Stimulated activated effector memory CD8-positive, alpha-beta T cell treated with anti-CD3 and anti-CD28 coated beads, Interleukin-12 subunit alpha, Interleukin-12 subunit beta, amount 100 ng/mL, for 72 hours (primary cell): ENCODE results near the gene SIGLEC1.
A peak's percentile ranks its signal among the peaks of the same experiment; 100 is the strongest.

ENCODE experiments used
- ATAC-seq: fragments of 150-1000 bp; cut with Tn5 transposase; 2 replicates; pipeline ENCODE4 v1.10.0; 2021
- DNase-seq, 2 donors: peaks; one replicate each; pipeline ENCODE4 v3.0.0; 2021 to 2022; ENCODE audit warnings: low spot score in 2 of 2
- H3K27ac Mint-ChIP-seq: one replicate; pipeline ENCODE4 v1.8.0; 2022; ENCODE audit warnings: mild to moderate bottlenecking, mixed read lengths
- H3K36me3 Mint-ChIP-seq: one replicate; pipeline ENCODE4 v1.8.0; 2022; ENCODE audit warnings: mild to moderate bottlenecking, mixed read lengths
- H3K4me1 Mint-ChIP-seq: one replicate; pipeline ENCODE4 v1.8.0; 2022; ENCODE audit warnings: mixed read lengths
- H3K4me3 Mint-ChIP-seq: one replicate; pipeline ENCODE4 v1.8.0; 2022; ENCODE audit warnings: mild to moderate bottlenecking, mixed read lengths
- H3K9me3 Mint-ChIP-seq: one replicate; pipeline ENCODE4 v1.8.0; 2022; ENCODE audit warnings: mixed read lengths

The SIGLEC1 gene

DNA sequence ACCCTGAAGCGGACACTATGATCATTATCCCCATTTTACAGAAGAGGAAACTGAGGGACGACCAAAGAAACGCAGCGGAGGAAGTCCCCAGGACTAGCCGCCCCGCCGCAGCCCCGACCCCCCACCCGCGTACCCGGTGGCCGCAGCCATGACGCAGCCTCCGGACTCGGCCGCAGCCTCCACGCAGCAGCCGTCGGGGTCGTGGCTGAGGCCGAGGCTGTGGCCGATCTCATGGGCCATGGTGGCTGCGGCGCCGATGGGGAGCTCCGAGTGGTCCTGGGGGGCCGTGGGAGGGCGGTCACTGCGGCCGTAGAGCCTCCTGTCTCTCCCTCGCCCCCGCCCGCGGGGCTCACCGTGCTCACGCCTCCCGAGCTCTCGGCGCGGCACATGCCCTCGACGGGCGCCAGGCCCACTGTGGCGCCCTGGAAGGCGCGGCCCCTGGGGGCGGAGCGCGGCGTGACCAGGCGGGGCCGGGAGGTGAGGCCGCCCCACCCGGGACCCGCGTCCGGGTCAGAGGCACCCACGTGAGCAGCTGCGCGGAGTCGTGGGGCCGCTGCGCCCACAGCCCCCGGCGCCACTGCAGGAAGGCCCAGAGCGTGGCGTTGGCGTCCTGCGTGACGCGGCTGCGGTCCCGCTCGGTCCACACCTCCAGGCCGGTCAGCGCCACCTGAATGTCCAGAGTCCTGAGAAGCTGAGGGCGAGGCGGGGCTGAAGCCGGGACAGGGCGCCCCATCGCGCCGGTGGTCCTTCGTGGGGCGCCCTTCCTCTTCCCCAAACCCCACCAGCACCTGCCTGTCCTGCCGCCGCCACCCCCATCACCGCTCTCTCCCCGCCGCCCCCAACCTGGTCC is 39.0 kb downstream of the SIGLEC1 start:
- H3K9me3 Mint-ChIP-seq = no peaks in the 10 kb centered on the region
- H3K4me1 Mint-ChIP-seq = peaks cover 20% of the 10 kb centered on the region
- DNase-seq = no peak
- H3K4me3 Mint-ChIP-seq = no peak overlapping the region
- ATAC-seq = no peak
- H3K36me3 Mint-ChIP-seq = no peaks in the 10 kb centered on the region
- H3K27ac Mint-ChIP-seq = no peak overlapping the region

DNA sequence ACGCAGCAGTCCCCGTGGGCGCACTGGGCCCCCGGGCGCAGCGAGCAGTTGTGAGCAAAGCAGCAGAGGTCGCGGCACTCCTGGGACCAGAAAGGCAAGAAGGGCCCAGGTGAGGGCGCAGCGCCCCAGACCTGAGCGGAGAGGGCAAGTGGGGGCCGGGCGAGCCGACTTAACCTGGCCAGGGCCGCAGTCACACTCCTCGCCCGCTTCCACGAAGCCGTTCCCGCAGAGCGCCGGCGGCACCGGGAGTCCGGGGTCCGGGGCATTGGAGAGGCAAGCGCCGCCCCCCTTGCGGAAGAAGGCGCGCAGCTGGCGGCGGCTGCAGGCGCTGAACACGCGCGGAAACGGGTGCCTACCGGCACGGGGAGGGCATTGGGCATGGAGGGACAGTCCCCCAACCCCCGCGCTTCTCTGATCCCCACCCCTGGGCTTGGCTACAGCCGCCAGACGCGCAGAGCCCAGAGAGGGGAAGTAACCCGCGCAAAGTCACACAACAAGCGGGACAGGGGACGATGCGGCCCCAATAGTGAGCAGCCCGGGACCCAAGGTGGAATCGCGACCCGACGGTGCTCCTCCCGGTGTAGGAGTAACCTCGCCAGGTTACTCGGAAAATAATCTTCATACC is 39.7 kb downstream of the SIGLEC1 start:
- Mint-ChIP-seq H3K27ac (no peak overlapping the region), H3K4me1 (peaks cover 20% of the 10 kb centered on the region), H3K4me3 (peak overlapping the region; percentile 29), H3K36me3 (no peaks in the 10 kb centered on the region), H3K9me3 (no peaks in the 10 kb centered on the region)
- ATAC-seq (no peak), DNase-seq (no peak)

DNA sequence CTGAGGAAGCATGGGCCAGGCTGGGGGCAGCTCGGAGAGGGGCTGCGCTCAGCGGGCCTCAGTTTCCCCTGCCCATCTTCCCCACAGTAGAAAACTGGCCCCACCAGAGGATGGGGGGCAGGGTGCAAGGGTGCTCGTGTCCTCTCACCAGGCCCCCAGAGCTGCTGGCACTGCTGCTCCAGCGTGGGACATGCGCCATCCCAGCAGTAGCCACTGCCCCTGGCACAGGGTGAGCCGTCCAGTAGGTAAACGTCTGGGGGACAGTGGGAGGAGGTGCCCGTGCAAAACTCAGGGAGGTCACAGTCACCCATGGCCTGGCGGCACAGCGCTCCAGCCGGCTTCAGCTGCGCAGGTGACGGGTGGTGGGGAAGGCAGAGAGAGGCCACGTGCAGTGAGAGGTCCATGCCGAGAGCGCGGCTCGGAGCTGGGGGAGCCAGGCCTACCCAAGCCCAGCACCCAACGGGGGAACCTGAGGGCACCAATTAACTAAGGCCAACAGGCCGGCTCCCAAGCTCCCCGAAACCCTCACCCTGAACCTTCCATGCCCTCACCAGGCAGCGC is 40.3 kb downstream of the SIGLEC1 start:
- Mint-ChIP-seq H3K9me3 (no peaks in the 10 kb centered on the region), H3K36me3 (no peaks in the 10 kb centered on the region), H3K4me1 (peaks cover 26% of the 10 kb centered on the region), H3K27ac (no peak overlapping the region), H3K4me3 (peak overlapping the region; percentile 29)
- no peak for ATAC-seq
- no peak for DNase-seq

DNA sequence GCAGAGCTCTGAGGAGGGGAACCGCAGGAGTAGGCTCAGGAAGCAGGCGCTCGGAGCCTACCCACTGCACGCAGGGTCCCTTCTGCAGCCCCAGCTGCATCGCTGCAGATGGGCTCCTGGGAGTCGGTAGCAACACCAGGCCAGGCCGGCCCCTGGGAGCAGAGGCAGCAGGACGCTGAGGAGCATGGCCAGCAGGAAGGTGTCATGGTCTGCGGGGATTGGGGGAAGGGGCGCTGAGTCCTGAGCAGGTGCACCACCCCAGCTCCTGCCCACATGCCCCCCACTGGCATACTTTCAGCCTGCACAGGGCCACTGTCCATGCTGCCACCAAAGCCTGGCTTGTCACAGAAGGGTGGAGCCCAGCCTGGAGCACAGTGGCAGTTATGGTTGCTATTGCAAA is 41.5 kb downstream of the SIGLEC1 start:
- Mint-ChIP-seq H3K4me3 (no peak overlapping the region), H3K9me3 (no peaks in the 10 kb centered on the region), H3K36me3 (peaks cover 2% of the 10 kb centered on the region), H3K4me1 (peaks cover 28% of the 10 kb centered on the region), H3K27ac (no peak overlapping the region)
- no peak for DNase-seq
- no peak for ATAC-seq

DNA sequence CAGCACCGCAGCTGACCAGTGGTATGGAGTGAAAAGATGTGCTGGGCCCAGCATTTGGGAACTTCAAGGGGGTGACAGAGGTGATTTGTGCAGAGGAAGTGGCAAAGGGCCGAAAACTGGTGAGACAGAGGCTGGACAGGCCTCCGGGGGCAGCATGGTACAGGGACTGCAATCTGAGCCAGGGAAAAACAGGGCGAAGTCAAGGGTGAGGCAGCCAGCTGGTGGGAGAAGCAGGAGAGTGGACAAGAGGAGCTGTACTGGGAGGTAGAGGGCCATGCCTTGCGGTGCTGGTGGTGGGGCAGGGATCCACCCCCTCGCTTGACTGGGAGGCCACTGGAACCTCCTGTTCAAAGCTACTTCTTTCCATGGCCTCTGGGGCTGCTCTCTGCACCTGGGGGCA is 41.9 kb downstream of the SIGLEC1 start:
- no peaks in the 10 kb centered on the region for H3K9me3 Mint-ChIP-seq
- DNase-seq (no peak), ATAC-seq (no peak)
- no peak overlapping the region for H3K4me3 Mint-ChIP-seq
- H3K27ac Mint-ChIP-seq = peak overlapping the region; percentile 33
- H3K4me1 Mint-ChIP-seq = peaks cover 33% of the 10 kb centered on the region
- H3K36me3 Mint-ChIP-seq = peaks cover 6% of the 10 kb centered on the region

DNA sequence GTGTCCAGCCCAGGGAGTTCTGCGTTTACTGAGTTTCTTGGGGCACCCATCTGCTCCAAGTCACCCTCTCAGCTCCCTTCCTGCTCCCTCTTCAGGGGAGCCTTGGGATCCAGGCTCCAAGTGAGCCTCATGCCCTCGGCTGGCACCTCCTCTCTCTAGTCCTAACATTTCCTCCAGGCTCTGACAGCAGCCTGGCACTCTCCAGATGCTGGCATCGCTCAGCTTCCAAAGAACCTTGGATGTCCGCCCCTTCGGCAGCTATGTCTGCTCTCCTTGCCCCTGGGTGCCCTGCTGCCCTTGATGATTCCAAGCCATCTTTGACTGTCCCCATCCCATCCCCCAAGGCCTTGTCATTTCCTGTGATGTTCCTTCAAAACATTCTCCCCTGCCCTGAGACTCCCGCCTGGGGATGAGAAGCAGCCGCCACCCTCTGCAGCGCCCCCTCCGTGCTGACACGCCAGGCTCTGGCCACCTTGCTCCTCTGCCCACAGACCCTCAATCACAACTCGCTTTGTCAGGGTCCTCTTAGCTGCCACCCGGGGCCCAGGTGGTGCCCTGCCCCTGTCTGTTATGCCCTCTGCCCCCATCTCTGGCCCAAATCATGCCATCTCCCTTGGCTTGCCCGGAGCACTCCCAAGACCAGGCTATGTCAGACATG is 42.6 kb downstream of the SIGLEC1 start:
- no peak for ATAC-seq
- Mint-ChIP-seq H3K4me3 (no peak overlapping the region), H3K27ac (peak overlapping the region; percentile 33), H3K36me3 (peaks cover 6% of the 10 kb centered on the region), H3K9me3 (no peaks in the 10 kb centered on the region), H3K4me1 (peaks cover 35% of the 10 kb centered on the region)
- DNase-seq = no peak

DNA sequence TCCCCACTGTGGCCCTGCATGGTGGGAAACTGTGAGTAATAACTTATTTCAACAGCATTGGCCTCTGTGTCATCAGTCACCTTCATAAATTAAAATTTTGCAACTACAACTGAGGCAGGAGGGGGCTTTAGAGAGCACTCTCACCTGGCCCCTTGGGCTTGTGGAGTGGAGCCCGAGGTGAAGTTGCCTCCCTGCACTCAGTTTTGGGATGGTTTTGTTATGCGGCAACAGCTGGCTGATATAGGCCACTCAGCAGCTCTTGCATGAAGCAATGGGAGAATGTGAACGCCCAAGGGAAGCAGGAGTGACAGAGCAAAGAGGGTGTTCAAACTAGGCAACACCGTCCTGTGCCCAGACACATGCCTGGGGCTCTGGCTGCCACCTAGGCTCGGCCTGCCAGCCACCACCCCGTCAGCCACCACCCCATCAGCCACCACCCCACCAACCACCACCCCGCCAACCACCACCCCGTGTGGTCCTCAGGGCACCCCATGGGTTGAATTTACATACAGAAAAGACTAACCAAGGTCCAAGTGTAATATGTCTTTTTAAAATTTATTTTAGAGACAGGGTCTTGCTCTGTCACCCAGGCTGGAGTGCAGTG is 44.9 kb downstream of the SIGLEC1 start:
- no peak for DNase-seq
- H3K9me3 Mint-ChIP-seq = no peaks in the 10 kb centered on the region
- no peak overlapping the region for H3K4me3 Mint-ChIP-seq
- H3K36me3 Mint-ChIP-seq = peaks cover 6% of the 10 kb centered on the region
- H3K27ac Mint-ChIP-seq = peak overlapping the region; percentile 57
- H3K4me1 Mint-ChIP-seq = peaks cover 41% of the 10 kb centered on the region
- no peak for ATAC-seq

DNA sequence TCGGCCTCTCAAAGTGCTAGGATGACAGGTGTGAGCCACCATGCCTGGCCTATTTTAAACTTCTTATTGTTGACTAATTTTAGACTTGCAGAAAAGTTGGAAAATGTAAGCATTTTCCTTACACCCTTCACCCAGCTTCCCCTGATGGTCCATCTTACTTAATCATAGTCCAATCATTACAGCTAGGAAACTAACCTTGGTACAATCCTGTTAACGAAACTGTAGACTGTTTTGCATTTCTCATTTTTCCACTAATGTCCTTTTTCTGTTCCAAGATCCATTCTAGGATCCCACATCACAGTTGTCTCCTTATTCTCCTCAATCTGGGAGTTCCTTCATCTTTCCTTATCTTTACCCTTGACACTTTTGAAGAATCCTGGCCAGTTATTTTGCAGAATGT is 48.5 kb downstream of the SIGLEC1 start:
- Mint-ChIP-seq H3K27ac (no peak overlapping the region), H3K4me1 (peaks cover 48% of the 10 kb centered on the region), H3K9me3 (no peaks in the 10 kb centered on the region), H3K36me3 (peaks cover 6% of the 10 kb centered on the region), H3K4me3 (no peak overlapping the region)
- ATAC-seq (no peak), DNase-seq (no peak)

DNA sequence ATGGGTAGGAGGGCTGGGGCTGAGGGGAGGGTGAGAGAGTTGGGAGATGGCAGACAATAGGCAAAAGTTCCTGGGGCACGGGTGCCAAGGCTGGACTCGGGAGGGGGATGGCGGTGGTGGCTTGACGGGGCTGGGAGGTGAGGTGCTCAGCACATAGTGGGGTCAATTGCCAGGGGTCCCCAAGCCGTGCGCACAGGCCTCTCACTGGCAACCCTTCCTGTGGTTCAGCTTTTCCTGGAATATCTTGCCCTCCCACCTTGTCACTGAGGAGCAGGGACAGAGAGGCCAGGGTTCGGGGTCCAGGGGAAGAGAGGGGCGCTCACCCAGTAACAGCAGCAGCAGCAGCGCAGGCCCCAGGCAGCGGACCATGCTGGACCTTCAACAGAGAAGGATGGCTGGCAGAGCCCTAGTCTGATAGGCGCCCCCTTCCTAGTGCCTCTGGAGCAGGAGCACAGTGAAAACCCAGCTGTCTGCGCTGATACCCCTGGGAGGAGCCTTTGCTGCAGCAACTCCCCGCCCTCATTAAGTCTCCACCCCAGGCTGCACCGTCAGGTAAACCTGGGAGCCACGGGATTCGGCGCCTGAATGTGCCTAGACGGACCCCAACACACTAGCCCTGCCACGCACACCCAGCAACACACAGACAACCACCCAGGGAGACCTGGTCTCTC is 49.2 kb downstream of the SIGLEC1 start, which contains the start of gene GFRA4:
TSS of gene GFRA4 (minus strand) at position 369 of the 671 bp plus-strand sequence. CDS start at position 369, 0 bp downstream.
- no peak for ATAC-seq
- peaks cover 6% of the 10 kb centered on the region for H3K36me3 Mint-ChIP-seq
- H3K4me3 Mint-ChIP-seq = no peak within 1 kb of the TSS
- H3K27ac Mint-ChIP-seq = no peak within 1 kb of the TSS
- no peaks in the 10 kb centered on the region for H3K9me3 Mint-ChIP-seq
- DNase-seq = no peak
- peaks cover 52% of the 10 kb centered on the region for H3K4me1 Mint-ChIP-seq
